PFSK-1 (cell line): ENCODE measurements around the gene SNX7.

ENCODE experiments used
- POLR2AphosphoS5 ChIP-seq: IDR thresholded peaks from 2 replicates; pipeline ENCODE4 v1.6.1; 2012; ENCODE audit warnings: low read depth, mild to moderate bottlenecking, control low read depth, low read length, moderate library complexity
- TAF1 ChIP-seq: IDR thresholded peaks from 2 replicates; pipeline ENCODE4 v1.6.1; 2012; ENCODE audit warnings: low read length, control low read depth, borderline replicate concordance; ENCODE audit not compliant: insufficient read depth

- TF ChIP-seq TAF1 (no peak), POLR2AphosphoS5 (no peak)
These were observed 23.3 kb upstream of the SNX7 start for GRCh38 chr1:98638185-98638584.
